Uterus (tissue), 4 donors: ENCODE data around the gene ALG1. TPM values are rescaled to one million over a fixed set of nuclear protein-coding genes. Genes with fewer than 3 reads are reported as not detected.
"Not testable (repeated sequence)": the region's sequence is repeated elsewhere in the genome, so short reads cannot be mapped to it uniquely, and the experiment has no call there.

Experiments used
- DNase-seq, 2 donors: peaks; one replicate each; pipeline ENCODE4 v3.0.0-alpha.2; 2019 to 2020
- H3K27ac ChIP-seq, 2 donors: fragments of 200-600 bp; sonication (generic); 1 replicate in 1 of 2; 2 replicates in 1 of 2; pipeline ENCODE4 v1.5.1; 2016 to 2018
- H3K27me3 ChIP-seq, 2 donors: fragments of 200-600 bp; sonication (generic); one replicate each; pipeline ENCODE4 v1.5.1; 2018 to 2019; ENCODE audit warnings: control low read depth in 1 of 2
- H3K36me3 ChIP-seq, 2 donors: fragments of 200-600 bp; sonication (generic); one replicate each; pipeline ENCODE4 v1.5.1; 2019; ENCODE audit warnings: control low read depth in 1 of 2
- H3K4me1 ChIP-seq, 2 donors: fragments of 200-600 bp; sonication (generic); one replicate each; pipeline ENCODE4 v1.5.1; 2018 to 2019; ENCODE audit warnings: control low read depth in 1 of 2
- H3K4me3 ChIP-seq, 2 donors: fragments of 200-600 bp; sonication (generic); 1 replicate in 1 of 2; 2 replicates in 1 of 2; pipeline ENCODE4 v1.5.1; 2018 to 2019; ENCODE audit warnings: mild to moderate bottlenecking in 1 of 2
- H3K9me3 ChIP-seq, 2 donors: fragments of 200-600 bp; sonication (generic); one replicate each; pipeline ENCODE4 v1.5.1; 2019; ENCODE audit warnings: control low read depth in 1 of 2
- POLR2A ChIP-seq, 2 donors: fragments of 450-650 bp; IDR thresholded peaks; one replicate each; pipeline ENCODE4 v1.6.1; 2016; ENCODE audit warnings: antibody characterized with exemption in 2 of 2, mild to moderate bottlenecking in 1 of 2, moderate library complexity in 1 of 2
- intact Hi-C: fragments of 100-400 bp; cut with DNase I; formaldehyde crosslinking; loops from one replicate; pipeline ENCODE4 v1.15.1; 2023; ENCODE audit warnings: low total_unique reads
- total RNA-seq, 4 donors: library from RNA; depleted of rRNA in 3 of 4; stranded (reverse); fragments of >200 nt in 3 of 4; gene quantifications; one replicate each; pipeline versions ENCODE4 v1.1.0 to v1.2.4, GENCODE V29; 2014 to 2023
- TF ChIP-seq, protein P1 (sequence below), 4 experiments: fragments of 200-600 bp in 2 of 4; fragments of 450-650 bp in 2 of 4; sonication (generic) in 2 of 4; IDR thresholded peaks; one replicate each; pipeline ENCODE4 v1.5.1; 2016 to 2019; ENCODE audit warnings: antibody characterized with exemption in 4 of 4, mild to moderate bottlenecking in 2 of 4, moderate library complexity in 1 of 4
- donor health status: DM: yes; HTN: yes; CAD: no.

ALG1 gene
- total RNA-seq, 4 donors from 2014 or later = 4.7 to 21.3 (median 10.9) TPM

DNA sequence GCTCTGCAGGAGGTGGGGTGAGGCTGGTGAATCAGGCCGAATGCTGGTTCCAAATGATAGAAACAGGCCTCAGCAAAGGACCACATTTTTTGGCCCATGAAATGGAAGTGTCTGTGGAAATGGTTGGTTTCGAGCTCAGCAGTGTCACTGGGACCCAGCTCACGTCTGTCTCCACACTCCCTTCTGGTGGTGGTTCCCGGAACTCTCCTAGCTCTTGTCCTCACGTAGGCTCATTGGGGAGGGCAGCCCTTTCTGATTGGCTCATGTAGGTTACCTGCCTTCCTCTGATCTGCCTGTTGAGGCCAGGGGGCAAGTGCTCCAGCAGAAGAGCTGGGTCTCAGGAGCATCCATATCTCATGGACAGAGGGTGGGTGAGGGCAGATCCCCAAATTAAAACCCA, 4.0 kb downstream of the ALG1 start:
- Histone ChIP-seq H3K27ac (no peak overlapping the region), H3K36me3 (no peaks in the 10 kb centered on the region), H3K27me3 (no peaks in the 10 kb centered on the region), H3K4me1 (no peaks in the 10 kb centered on the region), H3K4me3 (no peak overlapping the region), H3K9me3 (no peaks in the 10 kb centered on the region)
- TF ChIP-seq, protein P1, sequence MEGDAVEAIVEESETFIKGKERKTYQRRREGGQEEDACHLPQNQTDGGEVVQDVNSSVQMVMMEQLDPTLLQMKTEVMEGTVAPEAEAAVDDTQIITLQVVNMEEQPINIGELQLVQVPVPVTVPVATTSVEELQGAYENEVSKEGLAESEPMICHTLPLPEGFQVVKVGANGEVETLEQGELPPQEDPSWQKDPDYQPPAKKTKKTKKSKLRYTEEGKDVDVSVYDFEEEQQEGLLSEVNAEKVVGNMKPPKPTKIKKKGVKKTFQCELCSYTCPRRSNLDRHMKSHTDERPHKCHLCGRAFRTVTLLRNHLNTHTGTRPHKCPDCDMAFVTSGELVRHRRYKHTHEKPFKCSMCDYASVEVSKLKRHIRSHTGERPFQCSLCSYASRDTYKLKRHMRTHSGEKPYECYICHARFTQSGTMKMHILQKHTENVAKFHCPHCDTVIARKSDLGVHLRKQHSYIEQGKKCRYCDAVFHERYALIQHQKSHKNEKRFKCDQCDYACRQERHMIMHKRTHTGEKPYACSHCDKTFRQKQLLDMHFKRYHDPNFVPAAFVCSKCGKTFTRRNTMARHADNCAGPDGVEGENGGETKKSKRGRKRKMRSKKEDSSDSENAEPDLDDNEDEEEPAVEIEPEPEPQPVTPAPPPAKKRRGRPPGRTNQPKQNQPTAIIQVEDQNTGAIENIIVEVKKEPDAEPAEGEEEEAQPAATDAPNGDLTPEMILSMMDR (IDR thresholded peaks at IDR 0.05) = no peak
- no peak for TF ChIP-seq POLR2A (IDR thresholded peaks at IDR 0.05)
- intact Hi-C loops = no loop called here
- DNase-seq = no peak

DNA sequence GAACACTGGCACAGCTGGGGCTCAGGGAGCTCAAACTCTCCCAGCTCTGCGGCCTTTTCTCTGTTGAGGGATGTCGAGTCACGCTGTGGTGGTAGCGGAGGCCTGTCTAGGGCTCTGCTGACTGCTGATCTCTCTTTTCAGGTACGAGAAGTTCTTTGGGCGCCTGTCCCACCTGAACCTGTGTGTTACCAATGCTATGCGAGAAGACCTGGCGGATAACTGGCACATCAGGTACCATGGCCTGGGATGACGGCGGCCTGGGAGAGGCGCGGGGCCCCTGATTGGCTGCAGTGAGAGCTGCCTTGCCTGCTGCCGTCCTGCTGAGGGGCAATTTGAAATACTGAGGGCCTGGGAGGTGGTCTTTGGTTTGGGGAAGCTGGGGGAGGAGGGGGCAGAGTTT, 5.7 kb downstream of the ALG1 start:
- Histone ChIP-seq H3K9me3 (no peaks in the 10 kb centered on the region), H3K4me3 (no peak overlapping the region), H3K27me3 (no peaks in the 10 kb centered on the region), H3K36me3 (no peaks in the 10 kb centered on the region), H3K27ac (no peak overlapping the region), H3K4me1 (no peaks in the 10 kb centered on the region)
- intact Hi-C loops = no loop called here
- no peak for TF ChIP-seq POLR2A (IDR thresholded peaks at IDR 0.05)
- TF ChIP-seq, protein P1 (IDR thresholded peaks at IDR 0.05) = no peak
- no peak for DNase-seq

DNA sequence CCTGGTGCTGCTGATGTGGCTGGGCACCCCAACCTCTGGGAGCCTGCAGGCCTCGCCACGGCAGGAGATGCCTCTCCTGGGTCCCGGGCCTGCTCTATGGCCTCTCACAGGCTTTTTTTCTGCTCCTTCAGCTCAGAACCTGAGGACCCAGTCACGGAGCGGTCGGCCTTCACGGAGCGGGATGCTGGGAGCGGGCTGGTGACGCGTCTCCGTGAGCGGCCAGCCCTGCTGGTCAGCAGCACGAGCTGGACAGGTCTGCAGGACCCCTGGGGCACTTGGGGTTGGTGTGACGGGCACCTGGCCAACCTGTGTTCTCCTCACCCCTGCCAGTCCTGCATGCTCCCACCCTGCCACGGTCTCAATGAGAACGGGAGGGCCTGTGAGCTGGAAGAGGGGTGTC, 7.0 kb downstream of the ALG1 start:
- DNase-seq = no peak
- Histone ChIP-seq H3K4me1 (no peaks in the 10 kb centered on the region), H3K9me3 (no peaks in the 10 kb centered on the region), H3K4me3 (no peak overlapping the region), H3K27ac (no peak overlapping the region), H3K27me3 (no peaks in the 10 kb centered on the region), H3K36me3 (no peaks in the 10 kb centered on the region)
- TF ChIP-seq, protein P1 (IDR thresholded peaks at IDR 0.05) = no peak
- no peak for TF ChIP-seq POLR2A (IDR thresholded peaks at IDR 0.05)
- intact Hi-C loops = no loop called here

GRCh38 chr16:5080461-5080860, 8.8 kb downstream of the ALG1 start:
- intact Hi-C loops, H3K36me3 ChIP-seq, H3K27ac ChIP-seq: not testable (repeated sequence)

GRCh38 chr16:5080996-5081395, 9.4 kb downstream of the ALG1 start:
- H3K27ac ChIP-seq, intact Hi-C loops, H3K9me3 ChIP-seq, DNase-seq, H3K27me3 ChIP-seq, H3K36me3 ChIP-seq, H3K4me3 ChIP-seq, H3K4me1 ChIP-seq: not testable (repeated sequence)

More at GRCh38 chr16:5080461-5080860, 8.8 kb downstream of the ALG1 start:
- H3K4me3 ChIP-seq, H3K9me3 ChIP-seq, H3K27me3 ChIP-seq, H3K4me1 ChIP-seq, DNase-seq: not testable (repeated sequence)

- H3K4me1 ChIP-seq, H3K36me3 ChIP-seq, DNase-seq, H3K27ac ChIP-seq, H3K9me3 ChIP-seq, intact Hi-C loops, H3K4me3 ChIP-seq, H3K27me3 ChIP-seq: not testable (repeated sequence)
Measured at GRCh38 chr16:5083646-5084045, 12.0 kb downstream of the ALG1 start.

DNA sequence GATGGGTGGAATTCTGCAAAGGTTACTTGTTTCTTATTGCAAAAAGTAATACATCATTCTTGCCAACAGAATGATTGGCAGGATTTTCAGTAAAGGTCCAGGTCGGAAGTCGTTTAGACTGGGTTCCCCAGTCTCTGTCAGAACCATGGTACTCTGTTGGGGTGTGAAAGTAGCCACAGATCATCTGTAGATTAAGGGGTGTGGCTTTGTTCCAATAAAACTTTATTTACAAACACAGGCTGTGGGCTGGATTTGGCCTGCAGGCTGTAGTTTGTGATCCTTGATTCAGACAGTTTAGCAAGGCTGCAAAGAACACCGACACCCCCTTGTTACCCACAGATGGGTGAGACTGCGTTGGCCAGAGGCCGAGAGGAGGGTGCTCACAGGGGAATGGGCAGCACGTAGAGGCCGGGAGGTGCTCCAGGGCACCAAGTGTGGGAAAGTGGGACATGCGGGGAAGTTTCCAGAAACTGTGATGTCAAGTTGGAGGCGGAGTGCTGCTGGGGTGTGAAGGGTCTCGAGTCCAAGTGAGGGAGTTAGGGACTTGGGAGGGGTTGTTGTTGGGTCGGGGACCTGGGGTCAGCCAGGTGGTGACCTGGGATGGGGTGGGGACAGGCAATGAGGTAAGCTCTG, 12.6 kb downstream of the ALG1 start:
- DNase-seq, H3K36me3 ChIP-seq, H3K27ac ChIP-seq, H3K4me3 ChIP-seq, H3K27me3 ChIP-seq, H3K9me3 ChIP-seq, H3K4me1 ChIP-seq, intact Hi-C loops: not testable (repeated sequence)
